Kidney epithelial cell (primary cell): ENCODE measurements around the gene CC2D2B. TPM values are rescaled to one million over a fixed set of nuclear protein-coding genes. Genes with fewer than 3 reads are reported as not detected.

ENCODE experiments used
- DNase-seq: peaks from one replicate; pipeline ENCODE4 v3.0.0-alpha.2; 2010; ENCODE audit warnings: low read depth
- H3K27me3 ChIP-seq: 2 replicates; pipeline ENCODE4 v1.6.0; 2011; ENCODE audit warnings: low read length; ENCODE audit not compliant: control insufficient read depth, insufficient read depth
- H3K36me3 ChIP-seq: 2 replicates; pipeline ENCODE4 v1.5.1; 2011; ENCODE audit warnings: low read length; ENCODE audit not compliant: control insufficient read depth, insufficient read depth
- H3K4me3 ChIP-seq: 2 replicates; pipeline ENCODE4 v1.5.1; 2011; ENCODE audit warnings: low read depth, mild to moderate bottlenecking, control low read depth, low read length
- CTCF ChIP-seq: IDR thresholded peaks from 2 replicates; pipeline ENCODE4 v1.5.1; 2011; ENCODE audit warnings: mild to moderate bottlenecking, moderate library complexity, low read length, control low read depth, inconsistent platforms; ENCODE audit not compliant: insufficient read depth, poor library complexity, severe bottlenecking
- total RNA-seq: library from RNA; depleted of rRNA; stranded (reverse); fragments of >200 nt; gene quantifications from 2 replicates; pipeline ENCODE4 v1.2.3, GENCODE V29; 2015

CC2D2B gene
- total RNA-seq, 1 donor from 2014 or later: not detected

- H3K36me3 ChIP-seq: no peaks in the 10 kb centered on the region
- H3K4me3 ChIP-seq: no peak overlapping the region
- no peak for DNase-seq
- no peaks in the 10 kb centered on the region for H3K27me3 ChIP-seq
- TF ChIP-seq CTCF: peak; percentile 16
These were observed 117.8 kb downstream of the CC2D2B start for GRCh38 chr10:96025566-96025965.

GRCh38 chr10:96034625-96035024 lies 126.8 kb downstream of the CC2D2B start:
- Histone ChIP-seq H3K4me3 (no peak overlapping the region), H3K27me3 (no peaks in the 10 kb centered on the region), H3K36me3 (no peaks in the 10 kb centered on the region)
- DNase-seq: no peak
- no peak for TF ChIP-seq CTCF

- H3K27me3 ChIP-seq: no peaks in the 10 kb centered on the region
- TF ChIP-seq CTCF: no peak
- no peak for DNase-seq
- no peak overlapping the region for H3K4me3 ChIP-seq
- H3K36me3 ChIP-seq: no peaks in the 10 kb centered on the region
These were observed 131.0 kb downstream of the CC2D2B start for GRCh38 chr10:96038476-96039387.

GRCh38 chr10:96041146-96041545 lies 133.4 kb downstream of the CC2D2B start:
- TF ChIP-seq CTCF: no peak
- Histone ChIP-seq H3K27me3 (no peaks in the 10 kb centered on the region), H3K4me3 (no peak overlapping the region), H3K36me3 (no peaks in the 10 kb centered on the region)
- no peak for DNase-seq

GRCh38 chr10:96043033-96043892 lies 135.5 kb downstream of the CC2D2B start, which contains the start of gene CCNJ:
Gene CCNJ, plus strand, starts transcription at chr10:96043583. Its CDS starts 811 bp downstream, at chr10:96044394.
- H3K4me3 ChIP-seq: peak within 1 kb of the TSS; percentile 98
- TF ChIP-seq CTCF: no peak
- no peaks in the 10 kb centered on the region for H3K27me3 ChIP-seq
- H3K36me3 ChIP-seq: no peaks in the 10 kb centered on the region
- peak; percentile 59 for DNase-seq
